GM10248 (cell line): ENCODE data around the gene SETDB1.
"Not testable (repeated sequence)": the region's sequence is repeated elsewhere in the genome, so short reads cannot be mapped to it uniquely, and the experiment has no call there.

Experiments
- CTCF ChIA-PET: fragments of 300-600 bp; sonication (Branson Sonifier 250); formaldehyde crosslinking; extraction: SDS; loops from one replicate; lab custom pipeline; 2021; ENCODE audit warnings: antibody characterized with exemption; lab: Yijun Ruan, JAX
- POLR2A ChIA-PET: fragments of 350-650 bp; sonication (Branson Sonifier 250); formaldehyde crosslinking; extraction: SDS; loops from one replicate; lab custom pipeline; 2020; ENCODE audit warnings: antibody characterized with exemption; lab: Yijun Ruan, JAX
- DNase-seq: peaks from one replicate; pipeline ENCODE4 v3.0.0; 2012; ENCODE audit errors: extremely low spot score
- CTCF ChIP-seq: IDR thresholded peaks from 2 replicates; pipeline ENCODE4 v1.5.1; 2012; ENCODE audit warnings: mild to moderate bottlenecking, low read depth; ENCODE audit errors: extremely low read depth, missing control alignments, control extremely low read depth

Gene SETDB1

GRCh38 chr1:150925080-150925479, 1.1 kb upstream of the SETDB1 start:
- no peak for DNase-seq
- TF ChIP-seq CTCF, result no peak
- POLR2A ChIA-PET, result no interaction called here
- CTCF ChIA-PET, result interaction anchor here (1.1 kb wide), 1 partner anchor 82 kb away, joined by 3 read pairs; the partner anchor contains the start of gene MINDY1

- no peak for TF ChIP-seq CTCF
- ChIA-PET POLR2A (no interaction called here), CTCF (no interaction called here)
- DNase-seq, result no peak
These were observed 1.5 kb downstream of the SETDB1 start for GRCh38 chr1:150927624-150928023.

GRCh38 chr1:150928286-150928685, 2.1 kb downstream of the SETDB1 start:
- no peak for TF ChIP-seq CTCF
- no peak for DNase-seq
- POLR2A ChIA-PET, result no interaction called here
- CTCF ChIA-PET, result no interaction called here

- DNase-seq, POLR2A ChIA-PET, CTCF ChIA-PET: not testable (repeated sequence)
These were observed 2.6 kb downstream of the SETDB1 start for GRCh38 chr1:150928775-150929174.

GRCh38 chr1:150931773-150932172, 5.6 kb downstream of the SETDB1 start:
- DNase-seq, result no peak
- no peak for TF ChIP-seq CTCF
- CTCF ChIA-PET, result interaction anchor here (1.2 to 3.4 kb wide), 3 partner anchors 10 to 25 kb away, joined by 3 to 12 read pairs (median 4); no protein-coding TSS in a partner anchor
- POLR2A ChIA-PET, result no interaction called here

GRCh38 chr1:150944856-150945255, 18.7 kb downstream of the SETDB1 start:
- no peak for DNase-seq
- TF ChIP-seq CTCF, result no peak
- ChIA-PET POLR2A (no interaction called here), CTCF (interaction anchor here (0.8 kb wide), 1 partner anchor 18 kb away, joined by 3 read pairs; no protein-coding TSS in a partner anchor)

GRCh38 chr1:150954708-150955107, 28.5 kb downstream of the SETDB1 start:
- no peak for DNase-seq
- ChIA-PET POLR2A (no interaction called here), CTCF (interaction anchor here (0.9 kb wide), 1 partner anchor 52 kb away, joined by 3 read pairs; the partner anchor contains the start of gene MINDY1)
- no peak for TF ChIP-seq CTCF
